Activated CD8-positive, alpha-beta memory T cell treated with anti-CD3 and anti-CD28 coated beads, Interleukin-2, amount 50 U/mL, for 1 hour (primary cell): Measurements from ENCODE around the gene BDP1.
"Not testable (repeated sequence)": the region's sequence is repeated elsewhere in the genome, so short reads cannot be mapped to it uniquely, and the experiment has no call there.

ENCODE experiments used
- DNase-seq: peaks from one replicate; pipeline ENCODE4 v3.0.0-alpha.2; 2020; ENCODE audit errors: extremely low read depth

Gene BDP1

DNA sequence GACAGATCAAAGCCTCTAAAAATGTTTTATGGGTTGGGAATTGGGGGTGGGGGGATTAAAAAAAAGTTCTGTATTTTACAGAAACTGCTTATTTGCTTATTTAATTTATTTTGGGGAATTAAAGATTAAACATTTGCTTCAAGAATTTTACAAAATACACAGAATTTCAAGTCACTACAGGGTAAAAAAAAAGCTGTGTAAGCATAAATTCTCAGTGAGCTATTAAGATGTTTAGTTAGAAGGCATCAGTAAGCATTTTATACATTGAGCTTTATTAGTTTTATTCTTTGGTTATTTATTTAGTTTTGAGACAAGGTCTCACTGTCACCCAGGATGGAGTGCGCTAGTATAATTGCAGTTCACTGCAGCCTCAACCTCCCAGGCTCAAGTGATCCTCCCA is 5.2 kb downstream of the BDP1 start:
- no peak for DNase-seq

DNA sequence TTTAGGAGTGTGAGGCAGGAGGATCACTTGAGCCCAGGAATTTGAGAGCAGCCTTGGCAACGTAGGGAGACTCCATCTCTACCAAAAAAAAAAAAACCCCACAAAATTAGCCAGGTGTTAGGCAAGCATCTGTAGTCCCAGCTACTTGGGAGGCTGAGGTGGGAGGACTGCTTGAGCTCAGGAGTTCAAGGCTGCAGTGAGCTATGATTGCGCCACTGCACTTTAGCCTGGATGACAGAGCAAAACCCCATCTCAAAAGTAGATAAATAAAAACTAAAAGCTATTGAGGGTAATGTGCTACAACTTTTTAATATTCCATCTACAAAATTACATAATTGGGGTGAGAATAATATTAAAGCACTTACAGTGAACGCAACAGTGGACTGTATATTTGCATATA is 5.9 kb downstream of the BDP1 start:
- no peak for DNase-seq

DNA sequence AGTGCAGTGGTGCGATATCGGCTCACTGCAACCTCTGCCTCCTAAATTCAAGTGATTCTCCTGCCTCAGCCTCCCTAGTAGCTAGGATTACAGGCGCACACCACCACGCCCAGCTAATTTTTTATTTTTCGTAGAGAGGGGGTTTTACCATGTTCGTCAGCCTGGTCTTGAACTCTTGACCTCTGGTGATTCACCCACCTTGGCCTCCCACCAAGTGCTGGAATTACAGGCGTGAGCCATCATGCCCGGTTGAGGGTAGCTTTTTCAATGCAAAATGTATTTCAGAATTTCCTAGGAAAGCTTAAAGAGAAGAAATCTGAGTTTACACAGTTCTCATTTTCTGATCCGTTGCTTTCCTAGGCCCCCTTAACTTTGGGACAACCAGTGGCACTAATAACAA is 15.7 kb downstream of the BDP1 start:
- no peak for DNase-seq

DNA sequence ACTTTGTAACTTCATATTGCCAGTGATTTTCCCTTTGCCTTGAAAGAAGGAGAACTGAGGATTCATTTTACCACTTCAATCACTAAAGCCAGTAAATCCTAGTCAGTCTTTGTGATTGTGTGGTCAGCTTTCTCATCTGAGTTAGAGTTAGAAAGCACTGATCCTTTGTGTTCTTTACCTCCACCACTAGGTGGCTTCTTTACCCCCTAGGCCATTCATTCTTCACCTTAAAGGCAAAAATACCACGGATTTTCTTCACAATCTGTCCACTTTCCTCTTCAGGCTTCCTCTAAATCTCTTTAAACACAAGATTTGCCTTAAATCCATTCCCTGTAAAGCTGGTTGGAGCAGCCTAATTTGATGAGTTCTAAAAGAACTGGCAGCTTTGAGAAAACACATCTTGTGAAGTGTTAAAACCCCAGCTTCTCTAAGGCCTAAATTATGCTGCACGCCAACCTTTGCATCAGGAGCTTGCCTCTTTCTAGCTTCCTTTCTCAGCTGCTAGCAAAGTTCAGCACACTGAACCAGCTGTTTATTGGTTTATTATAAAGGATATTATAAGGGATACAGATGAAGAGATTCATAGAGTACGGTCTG is 20.4 kb downstream of the BDP1 start:
- no peak for DNase-seq

DNA sequence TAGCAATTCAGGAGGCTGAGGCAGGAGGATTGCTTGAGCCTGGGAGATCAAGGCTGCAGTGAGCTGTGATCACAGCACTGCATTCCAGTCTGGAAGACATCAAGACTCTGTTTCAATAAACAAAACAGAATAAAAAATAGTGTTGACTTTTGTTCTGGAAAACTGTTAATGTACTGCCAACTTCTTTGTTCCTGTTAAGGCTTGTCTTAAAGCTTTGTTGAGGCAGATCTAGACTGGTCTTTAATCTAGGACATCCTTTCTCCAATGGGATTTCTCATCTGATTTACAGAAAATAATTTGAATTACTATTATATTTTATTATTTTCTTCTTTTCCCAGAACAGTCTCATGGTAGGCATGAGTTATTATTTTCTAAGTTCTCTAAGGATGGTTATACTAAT is 26.0 kb downstream of the BDP1 start:
- DNase-seq = no peak

DNA sequence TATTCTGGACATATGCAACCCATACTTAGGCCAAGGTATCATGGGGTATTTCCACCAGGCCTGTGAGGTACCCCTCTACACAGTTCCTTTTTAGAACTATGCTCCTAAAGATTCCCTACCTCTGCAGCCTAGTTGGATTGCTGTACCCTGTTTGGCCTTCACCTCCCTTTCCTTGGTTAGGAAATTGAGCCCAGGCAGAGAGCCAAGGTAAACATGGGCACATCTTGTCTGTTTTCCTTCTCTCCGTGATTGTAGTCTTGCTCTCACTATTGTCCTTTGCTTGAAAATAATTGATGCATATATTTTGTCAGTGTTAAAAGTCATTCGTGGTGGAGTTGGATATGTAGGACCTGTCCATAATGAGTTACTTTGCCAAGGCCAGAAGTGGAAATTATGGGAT is 26.7 kb downstream of the BDP1 start:
- no peak for DNase-seq

DNA sequence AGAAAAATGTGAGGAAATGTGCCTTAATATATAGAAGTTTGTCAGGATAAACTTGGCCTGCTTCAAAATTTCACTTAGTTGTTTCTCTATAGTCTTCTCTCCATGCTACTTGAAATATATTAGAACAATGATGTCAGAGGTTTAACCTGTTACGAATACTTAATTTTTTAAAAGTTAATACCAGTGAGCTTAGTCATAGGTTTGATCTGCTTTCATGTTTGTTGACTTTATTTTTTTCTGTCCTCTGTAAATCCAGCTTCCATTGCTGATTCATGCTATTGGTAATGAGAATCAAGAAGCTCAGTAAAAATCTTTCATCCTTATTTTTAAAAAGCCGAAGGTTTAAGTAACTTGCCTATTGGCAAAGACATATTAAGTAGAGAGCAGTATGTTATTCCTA is 27.9 kb downstream of the BDP1 start:
- no peak for DNase-seq

DNA sequence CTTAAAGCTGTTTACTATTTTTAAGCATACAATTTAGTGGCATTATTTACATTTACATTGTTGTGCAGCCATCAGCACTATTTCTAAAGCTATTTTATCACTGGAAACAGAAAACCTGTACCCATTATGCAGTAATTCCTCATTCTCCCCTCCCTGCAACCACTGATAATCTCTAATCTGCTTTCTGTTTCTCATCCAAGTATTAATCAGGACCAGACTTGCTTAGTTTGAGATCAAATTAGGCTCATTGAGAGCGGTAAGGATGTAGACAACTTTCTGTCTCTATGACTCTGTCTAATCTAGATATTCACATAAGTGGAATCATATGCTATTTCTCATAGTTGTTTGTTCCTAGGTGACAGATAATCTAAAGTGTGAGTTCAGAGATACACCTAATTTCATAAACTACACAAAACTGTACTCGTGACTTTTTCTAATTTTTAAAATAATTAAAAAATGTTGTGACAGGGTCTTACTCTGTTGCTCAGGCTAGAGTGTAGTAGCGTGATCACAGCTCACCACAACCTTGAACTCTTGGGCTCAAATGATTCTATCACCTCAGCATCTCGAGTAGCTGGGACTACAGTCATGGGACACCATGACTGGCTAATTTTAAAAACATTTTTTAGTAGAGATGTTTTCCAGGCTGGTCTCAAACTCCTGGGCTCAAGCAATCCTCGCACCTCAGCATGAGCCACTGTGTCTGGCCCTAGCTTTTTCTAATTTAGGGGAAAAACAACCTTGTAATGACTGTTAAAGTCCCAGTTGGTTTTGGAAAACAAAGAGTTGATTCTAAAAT is 37.6 kb downstream of the BDP1 start:
- no peak for DNase-seq

DNA sequence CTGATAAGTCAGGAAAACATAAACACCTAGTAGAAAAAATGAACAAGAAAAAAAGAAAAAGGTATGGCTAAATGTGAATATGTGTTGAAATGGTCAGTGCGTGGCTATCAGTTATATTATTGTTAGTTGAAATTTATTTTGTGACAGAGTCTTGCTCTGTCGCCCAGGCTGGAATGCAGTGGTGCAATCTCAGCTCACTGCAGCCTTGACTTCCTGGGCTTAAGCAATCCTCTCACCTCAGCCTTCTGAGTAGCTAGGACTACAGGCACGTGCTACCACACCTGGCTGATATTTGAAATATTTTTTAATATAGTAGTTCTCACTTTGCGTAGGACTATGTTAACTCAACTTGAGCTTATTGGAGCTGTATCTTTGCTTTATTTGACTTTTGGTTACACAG is 38.8 kb downstream of the BDP1 start:
- DNase-seq = not testable (repeated sequence)

DNA sequence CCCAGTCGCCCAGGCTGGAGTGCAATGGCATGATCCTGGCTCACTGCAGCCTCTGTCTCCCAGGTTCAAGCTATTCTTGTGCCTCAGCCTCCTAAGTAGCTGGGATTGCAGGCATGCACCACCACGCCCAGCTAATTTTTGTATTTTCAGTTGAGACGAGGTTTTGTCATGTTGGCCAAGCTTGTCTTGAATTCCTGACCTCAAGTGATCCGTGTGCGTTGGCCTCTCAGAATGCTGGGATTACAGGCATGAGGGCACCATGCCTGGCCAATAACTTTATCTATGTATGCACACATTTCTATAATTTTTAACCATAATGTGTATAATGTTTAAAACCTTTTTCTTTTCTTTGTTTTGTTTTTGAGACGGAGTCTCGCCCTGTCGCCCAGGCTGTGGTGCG is 43.3 kb downstream of the BDP1 start:
- DNase-seq = not testable (repeated sequence)

DNA sequence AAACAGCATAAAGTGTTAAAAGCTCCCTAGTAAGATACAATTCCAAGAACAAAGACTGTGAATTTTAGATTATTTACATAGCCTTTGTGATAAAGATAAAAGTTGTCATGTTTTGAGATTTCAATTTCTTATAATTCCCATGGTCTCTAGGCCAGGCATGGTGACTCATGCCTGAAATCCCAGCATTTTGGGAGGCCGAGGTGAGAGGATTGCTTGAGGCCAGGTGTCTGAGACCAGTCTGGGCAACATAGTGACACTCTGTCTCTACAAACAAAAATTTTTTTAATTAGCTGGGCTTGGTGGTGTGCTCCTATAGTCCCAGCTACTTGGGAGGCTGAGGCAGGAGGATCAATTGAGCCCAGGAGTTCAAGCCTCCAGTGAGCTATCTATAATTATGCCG is 48.1 kb downstream of the BDP1 start:
- no peak for DNase-seq

DNA sequence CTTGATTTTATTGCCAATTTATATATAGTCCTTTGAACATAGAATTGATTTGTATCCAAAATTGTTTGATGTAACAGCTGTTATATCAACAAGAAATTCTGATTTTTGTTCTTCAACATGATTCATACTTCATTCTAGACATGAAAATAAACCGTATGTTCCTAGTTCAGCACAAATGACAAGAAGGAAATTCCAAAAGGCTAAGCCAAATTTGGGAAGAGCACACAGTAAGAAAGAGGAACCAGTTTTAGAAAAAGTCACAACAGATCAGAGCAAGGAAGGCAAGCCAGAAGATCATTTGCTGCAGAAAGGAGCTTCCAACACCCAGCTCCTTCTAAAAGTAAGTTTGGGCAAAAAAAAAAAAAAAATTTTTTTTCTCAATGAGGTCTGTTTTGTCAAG is 66.7 kb downstream of the BDP1 start:
- DNase-seq = no peak

DNA sequence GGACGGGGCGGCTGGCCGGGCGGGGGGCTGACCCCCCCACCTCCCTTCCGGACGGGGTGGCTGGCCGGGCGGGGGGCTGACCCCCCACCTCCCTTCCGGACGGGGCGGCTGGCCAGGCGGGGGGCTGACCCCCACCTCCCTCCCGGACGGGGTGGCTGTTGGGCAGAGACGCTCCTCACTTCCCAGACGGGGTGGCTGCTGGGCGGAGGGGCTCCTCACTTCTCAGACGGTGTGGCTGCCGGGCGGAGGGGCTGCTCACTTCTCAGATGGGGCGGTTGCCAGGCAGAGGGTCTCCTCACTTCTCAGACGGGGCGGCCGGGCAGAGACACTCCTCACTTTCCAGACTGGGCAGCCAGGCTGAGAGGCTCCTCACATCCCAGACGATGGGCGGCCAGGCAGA is 70.2 kb downstream of the BDP1 start:
- not testable (repeated sequence) for DNase-seq

DNA sequence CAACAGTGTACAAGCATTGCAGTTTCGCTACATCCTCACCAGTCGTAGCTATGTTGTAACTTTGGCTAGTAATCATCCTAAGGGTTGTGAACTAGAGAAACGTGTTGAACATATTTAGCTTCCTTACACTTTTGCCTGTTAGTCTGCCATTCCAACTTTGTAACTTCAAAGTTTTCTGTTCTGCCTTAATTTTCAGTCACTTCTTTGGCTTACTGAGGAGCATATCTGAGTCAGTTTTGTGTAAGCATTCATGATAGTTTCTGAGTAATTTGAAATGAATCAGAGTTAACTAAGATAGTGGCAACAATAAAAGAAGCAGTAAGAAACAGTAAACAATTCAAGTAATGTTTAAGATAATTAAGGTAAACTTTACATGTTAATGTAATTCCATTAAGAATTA is 72.8 kb downstream of the BDP1 start:
- no peak for DNase-seq

DNA sequence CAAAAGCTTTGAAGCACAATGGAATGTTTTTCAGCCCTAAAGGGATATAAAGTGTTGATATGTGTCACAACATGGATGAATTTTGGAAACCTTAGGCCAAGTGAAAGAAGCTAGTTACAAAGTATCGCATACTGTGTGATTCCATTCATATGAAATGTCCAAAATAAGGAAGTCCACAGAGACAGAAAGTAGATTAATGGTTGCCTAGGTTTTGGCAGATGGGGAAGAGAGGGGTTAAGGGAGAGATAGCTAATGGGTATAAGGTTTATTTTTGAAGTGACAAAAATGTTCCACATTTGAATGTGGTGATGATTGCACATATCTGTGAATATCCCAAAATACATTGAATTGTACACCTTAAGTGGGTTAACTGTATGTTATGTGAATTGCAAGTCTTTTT is 74.2 kb downstream of the BDP1 start:
- DNase-seq = no peak

DNA sequence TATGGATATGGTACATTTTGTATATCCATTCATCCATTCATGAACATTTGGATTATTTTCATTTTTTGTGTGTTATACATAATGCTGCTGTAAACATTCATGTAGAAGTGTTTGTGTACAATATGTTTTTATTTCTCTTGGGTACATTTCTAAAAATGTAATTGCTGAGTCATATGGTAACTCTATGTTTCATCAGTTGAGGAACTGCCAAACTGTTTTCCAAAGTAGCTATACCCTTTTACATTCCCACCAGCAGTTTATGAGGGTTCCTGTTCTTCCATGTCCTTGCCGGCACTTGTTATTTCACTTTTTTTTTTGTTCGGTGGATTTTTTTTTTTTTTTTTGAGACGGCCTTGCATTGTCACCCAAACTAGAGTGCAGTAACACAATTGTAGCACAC is 77.7 kb downstream of the BDP1 start:
- DNase-seq = no peak

DNA sequence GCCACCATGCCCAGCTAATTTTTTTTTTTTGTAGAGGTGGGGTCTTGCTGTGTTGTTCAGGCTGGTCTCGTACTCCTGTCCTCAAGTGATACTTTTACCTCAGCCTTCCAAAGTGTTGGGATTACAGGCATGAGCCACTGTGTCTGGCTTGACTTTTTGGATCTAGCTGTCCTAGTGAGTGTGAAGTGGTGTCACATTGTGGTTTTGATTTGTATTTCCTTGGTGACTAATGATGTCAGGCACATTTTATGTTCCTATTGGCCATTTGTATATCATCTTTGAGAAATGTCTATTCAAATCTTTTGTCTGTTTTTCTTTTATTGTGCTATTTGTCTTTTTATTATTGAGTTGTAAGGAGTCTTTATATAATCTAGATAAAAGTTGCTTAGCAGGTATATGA is 78.2 kb downstream of the BDP1 start:
- no peak for DNase-seq

DNA sequence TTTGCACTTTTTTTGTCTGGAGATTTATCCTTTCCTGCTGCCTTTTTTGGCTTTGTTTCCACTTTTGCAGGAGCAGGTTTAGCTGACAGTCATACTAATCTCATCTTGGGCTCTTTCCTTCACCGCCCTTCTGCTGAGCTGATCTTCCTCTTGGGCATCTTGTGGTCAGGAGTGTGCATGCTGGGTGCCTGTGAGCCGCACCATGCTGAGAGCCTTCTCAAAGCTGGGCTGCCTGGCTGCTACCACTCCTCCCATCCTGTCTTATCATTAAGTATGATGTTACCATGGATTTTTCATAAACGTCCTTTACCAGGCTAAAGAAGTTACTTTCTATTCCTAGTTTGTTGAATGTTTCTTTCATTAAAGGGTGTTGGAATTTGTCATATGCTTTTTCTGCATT is 82.2 kb downstream of the BDP1 start:
- DNase-seq = no peak

DNA sequence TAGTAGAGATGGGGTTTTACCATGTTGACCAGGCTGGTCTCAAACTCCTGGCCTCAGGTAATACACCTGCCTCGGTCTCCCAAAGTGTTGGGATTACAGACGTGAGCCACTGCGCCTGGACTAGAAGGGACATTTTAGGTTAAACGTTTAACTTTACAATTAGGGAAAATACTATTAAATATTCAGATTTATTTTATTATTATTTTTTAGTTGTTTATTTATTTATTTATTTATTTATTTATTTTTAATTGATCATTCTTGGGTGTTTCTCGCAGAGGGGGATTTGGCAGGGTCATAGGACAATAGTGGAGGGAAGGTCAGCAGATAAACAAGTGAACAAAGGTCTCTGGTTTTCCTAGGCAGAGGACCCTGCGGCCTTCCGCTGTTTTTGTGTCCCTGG is 95.4 kb downstream of the BDP1 start:
- DNase-seq = not testable (repeated sequence)

DNA sequence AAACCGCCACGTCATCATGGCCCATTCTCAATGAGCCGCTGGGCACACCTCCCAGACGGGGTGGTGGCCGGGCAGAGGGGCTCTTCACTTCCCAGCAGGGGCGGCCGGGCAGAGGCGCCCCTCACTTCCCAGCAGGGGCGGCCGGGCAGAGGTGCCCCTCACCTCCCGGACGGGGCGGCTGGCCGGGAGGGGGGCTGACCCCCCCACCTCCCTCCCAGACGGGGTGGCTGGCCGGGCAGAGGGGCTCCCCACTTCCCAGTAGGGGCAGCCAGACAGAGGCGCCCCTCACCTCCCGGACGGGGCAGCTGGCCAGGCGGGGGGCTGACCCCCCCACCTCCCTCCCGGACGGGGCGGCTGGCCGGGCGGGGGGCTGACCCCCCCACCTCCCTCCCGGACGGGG is 96.1 kb downstream of the BDP1 start:
- DNase-seq = not testable (repeated sequence)

DNA sequence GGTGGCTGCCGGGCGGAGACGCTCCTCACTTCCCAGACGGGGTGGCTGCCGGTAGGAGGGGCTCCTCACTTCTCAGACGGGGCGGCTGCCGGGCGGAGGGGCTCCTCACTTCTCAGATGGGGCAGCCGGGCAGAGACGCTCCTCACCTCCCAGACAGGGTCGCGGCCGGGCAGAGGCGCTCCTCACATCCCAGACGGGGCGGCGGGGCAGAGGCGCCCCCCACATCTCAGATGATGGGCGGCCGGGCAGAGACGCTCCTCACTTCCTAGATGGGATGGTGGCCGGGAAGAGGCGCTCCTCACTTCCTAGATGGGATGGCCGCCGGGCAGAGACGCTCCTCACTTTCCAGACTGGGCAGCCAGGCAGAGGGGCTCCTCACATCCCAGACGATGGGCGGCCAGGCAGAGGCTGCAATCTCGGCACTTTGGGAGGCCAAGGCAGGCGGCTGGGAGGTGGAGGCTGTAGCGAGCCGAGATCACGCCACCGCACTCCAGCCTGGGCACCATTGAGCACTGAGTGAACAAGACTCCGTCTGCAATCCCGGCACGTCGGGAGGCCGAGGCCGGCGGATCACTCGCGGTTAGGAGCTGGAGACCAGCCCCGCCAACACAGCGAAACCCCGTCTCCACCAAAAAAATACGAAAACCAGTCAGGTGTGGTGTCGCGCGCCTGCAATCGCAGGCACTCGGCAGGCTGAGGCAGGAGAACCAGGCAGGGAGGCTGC is 96.7 kb downstream of the BDP1 start:
- not testable (repeated sequence) for DNase-seq

DNA sequence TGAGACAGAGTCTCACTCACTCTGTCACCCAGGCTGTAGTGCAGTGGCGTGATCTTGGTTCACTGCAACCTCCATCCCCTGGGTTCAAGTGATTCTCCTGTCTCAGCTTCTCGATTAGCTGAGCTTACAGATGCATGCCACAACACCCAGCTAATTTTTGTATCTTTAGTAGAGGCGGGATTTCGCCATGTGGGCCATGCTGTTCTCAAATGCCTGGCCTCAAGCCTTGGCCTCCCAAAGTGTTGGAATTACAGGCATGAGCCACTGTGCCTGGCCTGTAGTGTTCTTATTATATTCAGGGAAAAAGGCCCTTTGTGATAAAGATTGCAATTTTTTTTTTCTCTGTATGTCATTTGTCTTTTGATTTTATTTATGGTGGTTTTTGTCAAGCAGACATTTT is 107.7 kb downstream of the BDP1 start:
- no peak for DNase-seq

DNA sequence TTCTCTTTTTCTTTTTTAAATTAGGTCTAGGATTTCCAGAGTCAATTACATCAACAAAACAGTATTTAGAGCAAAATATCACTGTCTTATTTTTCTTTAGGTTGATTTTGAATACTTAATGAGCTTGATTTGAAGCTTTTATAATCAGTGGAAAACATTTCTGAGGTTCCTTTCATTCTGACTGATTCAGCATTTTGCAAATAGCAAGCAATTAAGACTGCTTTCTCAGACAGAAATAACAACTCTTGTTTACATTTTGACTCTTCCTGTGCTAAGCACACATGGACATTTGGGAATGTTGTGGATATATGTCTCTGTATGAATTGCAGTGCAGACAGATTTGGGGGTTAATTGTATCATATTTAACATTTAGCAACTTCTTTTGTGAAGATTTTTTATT is 109.4 kb downstream of the BDP1 start:
- no peak for DNase-seq
